GM18907 (cell line): ENCODE results near the gene NAALAD2.
"Not testable (repeated sequence)": the region's sequence is repeated elsewhere in the genome, so short reads cannot be mapped to it uniquely, and the experiment has no call there.

Experiments used
- ATAC-seq: cut with Tn5 transposase; IDR thresholded peaks from one replicate; pipeline ENCODE4 v1.9.1; 2021; ENCODE audit warnings: mild to moderate bottlenecking, moderate library complexity; ENCODE audit not compliant: unreplicated experiment

The NAALAD2 gene

DNA sequence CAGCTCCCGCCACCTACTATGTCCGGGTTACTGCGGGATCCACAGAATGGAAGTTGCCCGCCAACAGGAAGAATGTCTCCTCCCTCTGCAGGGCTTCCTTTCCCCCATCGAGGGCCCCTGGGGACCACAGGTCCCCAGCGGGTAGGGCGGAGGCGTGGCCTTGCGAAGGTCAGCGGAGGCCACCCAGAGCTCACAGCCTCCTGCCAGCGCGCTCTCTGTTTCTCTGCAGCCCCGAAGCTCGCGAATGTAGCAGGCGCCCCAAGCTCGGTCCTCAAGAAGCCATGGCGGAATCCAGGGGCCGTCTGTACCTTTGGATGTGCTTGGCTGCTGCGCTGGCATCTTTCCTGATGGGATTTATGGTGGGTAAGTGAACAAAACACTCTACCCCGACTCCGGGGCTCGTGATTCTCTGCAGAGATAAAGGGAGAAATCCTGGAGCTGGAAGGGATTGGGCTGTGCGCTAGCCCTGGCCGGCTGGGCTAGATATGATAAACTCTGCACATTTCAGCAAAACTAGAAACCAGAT, at the start of gene NAALAD2:
TSS of gene NAALAD2 (plus strand) at position 186 of the 526 bp plus-strand sequence. CDS start at position 282, 96 bp downstream.
- ATAC-seq = peak; percentile 93

DNA sequence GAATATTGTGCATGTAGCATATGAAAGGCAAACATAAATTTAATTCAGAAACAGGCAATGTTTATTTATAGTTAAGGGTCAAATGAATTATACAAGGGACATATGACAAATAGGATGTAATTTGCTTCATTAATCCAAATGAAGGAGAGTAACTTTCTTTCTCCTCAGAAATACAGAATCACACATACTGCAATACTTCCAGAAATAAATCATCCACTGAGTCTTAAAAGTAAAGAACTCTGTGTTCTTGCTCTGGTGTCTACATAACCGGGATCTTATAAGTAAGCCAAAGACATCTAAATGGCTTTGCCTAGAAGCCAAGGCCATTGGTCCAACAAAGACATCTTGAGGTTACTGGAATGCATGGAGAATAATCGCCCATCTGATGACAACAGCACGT, 48.8 kb upstream of the NAALAD2 start, which contains the start of gene UBTFL1:
TSS of gene UBTFL1 (plus strand) at position 301 of the 400 bp plus-strand sequence. CDS start at position 301, 0 bp downstream.
- ATAC-seq = not testable (repeated sequence)

GRCh38 chr11:90088731-90089130, 45.7 kb upstream of the NAALAD2 start:
- ATAC-seq = not testable (repeated sequence)

DNA sequence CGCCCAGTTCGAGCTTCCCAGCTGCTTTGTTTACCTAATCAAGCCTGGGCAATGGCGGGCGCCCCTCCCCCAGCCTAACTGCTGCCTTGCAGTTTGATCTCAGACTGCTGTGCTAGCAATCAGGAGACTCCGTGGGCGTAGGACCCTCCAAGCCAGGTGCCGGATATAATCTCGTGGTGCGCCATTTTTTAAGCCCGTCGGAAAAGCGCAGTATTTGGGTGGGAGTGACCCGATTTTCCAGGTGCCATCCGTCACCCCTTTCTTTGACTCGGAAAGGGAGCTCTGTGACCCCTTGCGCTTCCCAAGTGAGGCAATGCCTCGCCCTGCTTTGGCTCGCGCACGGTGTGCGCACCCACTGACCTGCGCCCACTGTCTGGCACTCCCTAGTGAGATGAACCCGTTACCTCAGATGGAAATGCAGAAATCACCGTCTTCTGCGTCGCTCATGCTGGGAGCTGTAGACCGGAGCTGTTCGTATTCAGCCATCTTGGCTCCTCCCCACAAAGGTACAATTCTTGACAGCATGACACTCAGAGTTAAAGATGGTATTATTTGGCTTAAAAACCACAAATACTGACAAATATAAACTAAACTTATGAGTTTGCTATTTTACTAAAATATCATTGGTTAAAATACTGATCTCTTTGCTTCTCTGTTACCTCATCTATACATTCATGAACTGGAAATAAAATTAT, 39.1 kb upstream of the NAALAD2 start:
- not testable (repeated sequence) for ATAC-seq

- not testable (repeated sequence) for ATAC-seq
Observed at GRCh38 chr11:90098261-90098660, 36.2 kb upstream of the NAALAD2 start.

DNA sequence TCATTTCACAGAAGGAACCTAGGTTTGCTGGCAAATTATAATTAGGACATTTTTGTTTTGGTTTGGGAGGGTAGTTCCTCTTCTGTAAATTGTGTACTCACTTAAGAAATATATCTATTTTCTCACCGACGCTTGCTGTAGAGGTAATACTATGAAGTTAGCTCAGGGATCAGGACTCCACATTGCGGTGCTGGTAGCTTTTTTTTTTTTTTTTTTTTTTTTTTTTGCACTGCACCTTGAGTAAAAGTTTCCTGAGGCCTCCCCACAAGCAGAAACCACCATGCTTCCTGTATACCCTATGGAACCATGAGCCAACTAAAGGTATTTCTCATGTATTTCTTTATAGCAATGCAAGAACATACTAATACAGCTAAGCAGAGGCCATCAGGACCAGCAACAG, 34.0 kb upstream of the NAALAD2 start:
- no peak for ATAC-seq

GRCh38 chr11:90113541-90113940, 20.9 kb upstream of the NAALAD2 start:
- no peak for ATAC-seq

- no peak for ATAC-seq
Observed at GRCh38 chr11:90120191-90120590, 14.3 kb upstream of the NAALAD2 start.

DNA sequence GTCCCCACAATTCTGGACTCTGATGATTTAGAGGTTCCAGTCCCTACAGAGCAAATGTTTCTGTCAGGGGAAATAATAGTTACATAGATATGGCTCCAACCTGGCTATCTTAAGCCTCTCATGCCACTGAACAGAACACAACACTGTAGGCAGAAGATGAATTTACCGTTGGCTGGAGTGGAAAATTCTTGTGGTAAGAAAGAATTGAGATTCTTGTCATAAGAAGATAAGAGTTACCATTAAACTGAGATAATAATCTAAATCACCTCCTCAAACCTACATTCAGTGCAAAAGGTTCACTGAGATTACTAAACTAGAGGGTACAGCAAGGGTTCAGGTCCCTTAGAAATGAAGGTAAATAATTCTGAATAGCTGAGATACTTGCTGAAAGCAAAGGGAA, 10.1 kb upstream of the NAALAD2 start:
- ATAC-seq = no peak

DNA sequence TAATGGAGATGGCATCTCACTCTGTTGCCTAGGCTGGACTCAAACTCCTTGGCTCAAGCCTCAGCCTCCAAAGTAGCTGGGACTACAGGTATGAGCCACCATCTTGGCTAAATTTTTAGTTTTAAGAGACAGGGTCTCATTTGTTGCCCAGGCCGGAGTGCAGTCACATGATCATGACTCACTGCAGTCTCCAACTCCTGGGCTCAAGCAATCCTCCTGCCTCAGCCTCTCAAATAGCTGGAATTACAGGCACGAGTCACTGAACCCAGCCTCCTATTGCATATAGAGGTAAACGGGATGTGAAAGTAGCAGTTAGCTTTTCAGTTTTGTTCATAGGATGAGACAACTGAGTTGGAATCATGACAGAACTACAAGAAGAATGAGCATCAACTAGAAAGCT, 9.5 kb upstream of the NAALAD2 start:
- ATAC-seq = no peak

DNA sequence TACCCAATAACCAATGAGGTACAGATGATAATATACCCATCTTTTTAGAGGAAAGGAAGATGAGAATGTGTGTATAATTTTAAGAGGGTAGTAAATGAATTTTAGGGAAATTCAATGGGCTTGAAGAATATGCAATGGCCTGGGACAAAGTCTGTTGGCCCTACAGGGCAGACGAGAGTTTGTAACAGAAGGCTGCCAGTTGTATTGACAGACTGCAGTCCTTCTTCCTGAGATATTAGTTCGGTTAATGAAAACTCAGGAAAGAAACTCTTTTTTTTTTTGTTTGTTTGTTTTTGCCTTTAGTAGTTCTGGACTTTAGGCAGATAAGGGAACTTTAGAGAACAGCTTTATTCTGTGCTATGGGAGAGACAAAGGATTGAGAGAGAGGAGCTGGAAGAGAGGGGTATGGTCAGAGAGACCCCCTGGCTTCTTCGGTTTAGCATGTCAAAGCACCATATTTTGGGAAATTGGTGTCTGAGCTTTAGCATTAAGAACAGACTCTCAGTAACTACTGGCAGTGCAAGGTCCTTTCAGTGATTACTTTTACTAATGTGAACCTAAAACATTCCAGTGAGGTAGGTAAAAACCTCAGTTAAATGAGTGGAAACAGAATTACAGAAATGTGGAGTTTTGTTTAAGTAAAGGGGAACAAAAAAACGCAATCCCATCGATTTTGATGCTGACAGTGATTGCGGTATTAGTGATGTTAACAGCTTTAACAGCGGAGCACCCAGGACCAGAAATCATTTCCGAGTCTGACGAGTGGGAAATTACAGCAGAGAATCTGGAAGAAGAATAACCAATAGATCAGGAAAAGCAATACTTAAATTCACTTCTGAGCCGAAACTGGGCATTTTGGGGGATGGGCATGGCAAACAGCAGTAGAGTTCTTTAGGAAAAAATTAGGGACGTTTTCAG, 644 bp upstream of the NAALAD2 start:
- ATAC-seq = no peak

- ATAC-seq = peak; percentile 10
Observed at GRCh38 chr11:90135016-90135415, 553 bp downstream of the NAALAD2 start.

- no peak for ATAC-seq
Observed at GRCh38 chr11:90148900-90149299, 14.4 kb downstream of the NAALAD2 start.

DNA sequence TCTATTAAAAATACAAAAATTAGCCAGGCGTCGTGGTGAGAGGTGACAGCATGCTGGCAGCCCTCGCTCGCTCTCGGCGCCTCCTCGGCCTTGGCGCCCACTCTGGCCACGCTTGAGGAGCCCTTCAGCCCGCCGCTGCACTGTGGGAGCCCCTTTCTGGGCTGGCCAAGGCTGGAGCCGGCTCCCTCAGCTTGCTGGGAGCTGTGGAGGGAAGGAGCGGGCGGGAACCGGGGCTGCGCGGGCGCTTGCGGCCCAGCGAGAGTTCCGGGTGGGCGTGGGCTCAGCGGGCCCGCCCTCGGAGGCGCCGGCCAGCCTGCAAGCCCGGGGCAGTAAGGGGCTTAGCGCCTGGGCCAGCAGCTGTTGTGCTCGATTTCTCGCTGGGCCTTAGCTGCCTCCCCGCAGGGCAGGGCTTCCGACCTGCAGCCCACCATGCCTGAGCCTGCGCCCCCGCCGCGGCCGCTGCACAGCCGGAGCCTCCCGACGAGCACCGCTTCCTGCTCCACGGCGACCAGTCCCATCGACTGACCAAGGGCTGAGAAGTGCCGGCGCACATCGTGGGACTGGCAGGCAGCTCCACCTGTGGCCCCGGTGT, 32.6 kb downstream of the NAALAD2 start:
- not testable (repeated sequence) for ATAC-seq

DNA sequence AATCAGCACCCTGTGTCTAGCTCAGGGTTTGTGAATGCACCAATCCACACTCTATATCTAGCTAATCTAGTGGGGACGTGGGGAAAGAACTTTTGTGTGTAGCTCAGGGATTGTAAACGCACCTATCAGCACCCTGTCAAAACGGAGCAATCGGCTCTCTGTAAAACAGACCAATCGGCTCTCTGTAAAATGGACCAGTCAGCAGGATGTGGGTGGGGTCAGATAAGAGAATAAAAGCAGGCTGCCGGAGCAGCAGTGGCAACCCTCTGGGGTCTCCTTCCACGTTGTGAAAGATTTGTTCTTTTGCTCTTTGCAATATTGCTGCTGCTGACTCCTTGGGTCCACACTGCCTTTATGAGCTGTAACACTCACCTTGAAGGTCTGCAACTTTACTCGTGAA, 33.2 kb downstream of the NAALAD2 start:
- not testable (repeated sequence) for ATAC-seq

DNA sequence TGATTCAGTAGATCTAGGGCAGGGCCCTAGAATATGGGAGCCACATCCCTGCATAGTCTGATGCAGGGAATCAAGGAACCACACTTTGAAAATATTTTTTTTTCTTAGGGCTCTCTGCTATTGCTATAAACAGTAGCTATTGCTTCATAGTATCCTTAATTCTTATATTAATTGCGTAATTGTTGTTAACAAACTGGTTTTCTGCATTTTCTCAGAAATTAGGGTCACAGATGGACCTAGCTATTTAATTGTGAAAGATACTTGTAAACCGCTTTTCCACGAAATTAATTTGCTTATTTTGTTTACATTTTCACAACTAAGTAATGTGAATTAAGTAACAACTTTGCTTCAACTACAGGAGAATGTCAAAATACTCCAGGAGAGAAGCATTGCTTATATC, 34.1 kb downstream of the NAALAD2 start:
- ATAC-seq = no peak

- no peak for ATAC-seq
Observed at GRCh38 chr11:90171359-90171758, 36.9 kb downstream of the NAALAD2 start.

DNA sequence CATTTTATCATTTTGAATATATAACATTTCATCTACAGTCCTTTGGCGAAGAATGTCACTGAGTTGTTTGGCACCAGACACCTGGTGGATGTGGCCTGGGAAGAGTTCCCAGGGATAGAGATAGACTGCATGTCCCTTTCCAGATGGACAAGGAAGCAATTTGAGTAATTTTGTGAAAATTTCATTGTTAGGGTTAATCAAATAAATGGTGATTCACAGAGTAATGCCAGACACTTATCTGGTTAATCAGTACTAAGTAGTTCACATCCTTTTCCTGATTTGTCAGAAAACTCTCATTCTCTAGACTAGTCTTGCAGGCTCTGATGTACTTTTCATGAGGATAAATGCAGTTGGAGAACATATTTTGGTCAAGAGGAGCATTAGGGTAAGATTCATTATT, 41.6 kb downstream of the NAALAD2 start:
- ATAC-seq = no peak

DNA sequence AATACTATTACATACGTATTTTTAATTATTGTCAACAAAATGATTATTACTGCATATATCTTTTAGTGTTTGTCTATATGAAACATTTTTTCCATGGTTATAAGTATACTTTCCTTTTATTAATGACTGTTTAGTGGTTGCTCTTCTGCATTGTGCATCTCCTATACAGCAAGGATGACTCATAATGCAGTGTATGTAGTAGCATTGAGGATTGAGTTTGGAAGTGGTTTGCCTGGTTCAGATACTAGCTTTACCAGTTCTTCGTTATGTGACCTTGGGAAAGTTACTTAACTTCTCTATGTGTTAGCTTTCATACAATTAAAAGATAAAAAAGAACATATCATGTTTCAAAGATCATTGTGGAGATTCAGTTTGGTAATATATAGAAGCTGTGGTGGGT, 44.3 kb downstream of the NAALAD2 start:
- no peak for ATAC-seq

- no peak for ATAC-seq
Observed at GRCh38 chr11:90179923-90180322, 45.5 kb downstream of the NAALAD2 start.

- ATAC-seq = no peak
Observed at GRCh38 chr11:90187839-90188238, 53.4 kb downstream of the NAALAD2 start.
